ENCODE results near the gene WNT7A. TPM values are rescaled to one million over a fixed set of nuclear protein-coding genes. Genes with fewer than 3 reads are reported as not detected.
"Not testable (repeated sequence)": the region's sequence is repeated elsewhere in the genome, so short reads cannot be mapped to it uniquely, and the experiment has no call there.

Gene WNT7A
- polyA plus RNA-seq (ENCODE audit: insufficient read length in 4 of 4) = under 1 TPM in 2 of 4 donors, not detected in 2; 0.04 to 0.14 TPM

GRCh38 chr3:13879946-13880810 lies at the start of gene WNT7A:
Gene WNT7A, minus strand, starts transcription at chr3:13880071. Its CDS starts 255 bp downstream, at chr3:13879816.
- no peak for DNase-seq (ENCODE audit: low read depth in 4 of 4, low spot score in 3 of 4)

- not testable (repeated sequence) for DNase-seq (ENCODE audit: low read depth in 4 of 4, low spot score in 3 of 4)
Measured at GRCh38 chr3:13928741-13929140, 48.9 kb upstream of the WNT7A start.

GRCh38 chr3:13927295-13927694 lies 47.4 kb upstream of the WNT7A start:
- no peak for DNase-seq (ENCODE audit: low read depth in 4 of 4, low spot score in 3 of 4)

- DNase-seq (ENCODE audit: low read depth in 4 of 4, low spot score in 3 of 4) = no peak
Measured at GRCh38 chr3:13916375-13916774, 36.5 kb upstream of the WNT7A start.

- DNase-seq (ENCODE audit: low read depth in 4 of 4, low spot score in 3 of 4) = no peak
Measured at GRCh38 chr3:13902648-13903238, 22.9 kb upstream of the WNT7A start.

- DNase-seq (ENCODE audit: low read depth in 4 of 4, low spot score in 3 of 4) = no peak
Measured at GRCh38 chr3:13901935-13902584, 22.2 kb upstream of the WNT7A start.

- DNase-seq (ENCODE audit: low read depth in 4 of 4, low spot score in 3 of 4) = no peak
Measured at GRCh38 chr3:13898346-13898745, 18.5 kb upstream of the WNT7A start.

GRCh38 chr3:13896473-13897154 lies 16.7 kb upstream of the WNT7A start:
- peak in 2 of 4 donors; percentile 64 to 65 for DNase-seq (ENCODE audit: low read depth in 4 of 4, low spot score in 3 of 4)

GRCh38 chr3:13895155-13896105 lies 15.6 kb upstream of the WNT7A start:
- peak; percentile 62 to 81 (median 76) for DNase-seq (ENCODE audit: low read depth in 4 of 4, low spot score in 3 of 4)

- no peak for DNase-seq (ENCODE audit: low read depth in 4 of 4, low spot score in 3 of 4)
Measured at GRCh38 chr3:13894807-13895154, 14.9 kb upstream of the WNT7A start.

- no peak for DNase-seq (ENCODE audit: low read depth in 4 of 4, low spot score in 3 of 4)
Measured at GRCh38 chr3:13894096-13894806, 14.4 kb upstream of the WNT7A start.

- DNase-seq (ENCODE audit: low read depth in 4 of 4, low spot score in 3 of 4) = no peak
Measured at GRCh38 chr3:13892304-13892703, 12.4 kb upstream of the WNT7A start.

GRCh38 chr3:13891492-13892073 lies 11.7 kb upstream of the WNT7A start:
- DNase-seq (ENCODE audit: low read depth in 4 of 4, low spot score in 3 of 4) = no peak

- DNase-seq (ENCODE audit: low read depth in 4 of 4, low spot score in 3 of 4) = no peak
Measured at GRCh38 chr3:13891017-13891392, 11.1 kb upstream of the WNT7A start.

GRCh38 chr3:13890377-13891016 lies 10.6 kb upstream of the WNT7A start:
- DNase-seq (ENCODE audit: low read depth in 4 of 4, low spot score in 3 of 4) = no peak

- no peak for DNase-seq (ENCODE audit: low read depth in 4 of 4, low spot score in 3 of 4)
Measured at GRCh38 chr3:13888576-13888975, 8.7 kb upstream of the WNT7A start.

- DNase-seq (ENCODE audit: low read depth in 4 of 4, low spot score in 3 of 4) = no peak
Measured at GRCh38 chr3:13887495-13888300, 7.8 kb upstream of the WNT7A start.
